Measurements from ENCODE around the gene ATAD3B.

- TF ChIP-seq EZH2 (IDR thresholded peaks at IDR 0.05; ENCODE audit: insufficient read depth, poor library complexity, severe bottlenecking) (no peak), EZH2phosphoT487 (IDR thresholded peaks at IDR 0.05; ENCODE audit: insufficient read depth, low read depth) (no peak)
Measured at GRCh38 chr1:1517973-1518620, 46.5 kb downstream of the ATAD3B start.
